HepG2 (cell line): ENCODE measurements around the gene DMXL1. TPM values are rescaled to one million over a fixed set of nuclear protein-coding genes. Genes with fewer than 3 reads are reported as not detected.

ENCODE experiments used
- ATAC-seq: fragments of 200-7000 bp; cut with Tn5 transposase; 3 replicates; pipeline ENCODE4 v1.9.1; 2020; ENCODE audit warnings: mild to moderate bottlenecking, moderate library complexity
- BruUV-seq: library from RNA; stranded (reverse); fragments of 400-500 nt; replicated peaks from 2 replicates; lab custom pipeline; 2021; lab: Mats Ljungman, UMichigan
- CTCF ChIA-PET: fragments of 300-600 bp; formaldehyde crosslinking; extraction: SDS; loops from one replicate; lab custom pipeline; 2021; ENCODE audit warnings: low total read pairs, inconsistent platforms, low intra/inter-chr PET ratio; lab: Yijun Ruan, JAX
- POLR2A ChIA-PET: fragments of 350-600 bp; sonication (Branson Sonifier 250); formaldehyde crosslinking; loops from one replicate; lab custom pipeline; 2020; ENCODE audit warnings: antibody characterized with exemption, inconsistent platforms; lab: Yijun Ruan, JAX
- DNase-seq: peaks from one replicate; pipeline ENCODE4 v3.0.0-alpha.2; 2015; ENCODE audit warnings: low spot score
- FAIRE-seq: peaks from 3 replicates; lab custom pipeline; 2011; peaks lifted over from hg19 to GRCh38; lab: Jason Lieb, UNC
- H2AFZ ChIP-seq: one replicate; pipeline ENCODE4 v1.6.1; 2011; ENCODE audit warnings: low read length, inconsistent platforms
- H3K27ac ChIP-seq: fragments of 300-600 bp; 3 replicates; pipeline ENCODE4 v1.8.0; 2011; ENCODE audit warnings: mixed run types, mild to moderate bottlenecking, mixed read lengths, low read length, inconsistent platforms; ENCODE audit not compliant: insufficient read depth; ENCODE audit errors: extremely low read length
- H3K27me3 ChIP-seq, 2 experiments: fragments of 200-600 bp in 1 of 2; 2 replicates in 1 of 2; 3 replicates in 1 of 2; pipeline versions ENCODE4 v1.6.0 to v1.8.0; 2011; ENCODE audit warnings: low read length in 2 of 2, mild to moderate bottlenecking in 2 of 2, moderate library complexity in 2 of 2, inconsistent platforms in 1 of 2; ENCODE audit not compliant: insufficient read depth in 2 of 2, control insufficient read depth in 1 of 2
- H3K36me3 ChIP-seq, 2 experiments: fragments of 200-600 bp in 1 of 2; replicated peaks in 1 of 2; 2 replicates in 1 of 2; 3 replicates in 1 of 2; pipeline versions ENCODE4 v1.5.1 to v1.8.0; 2011; ENCODE audit warnings: low read length in 2 of 2, inconsistent platforms in 1 of 2; ENCODE audit not compliant: insufficient read depth in 2 of 2, control insufficient read depth in 1 of 2
- H3K4me1 ChIP-seq: 2 replicates; pipeline ENCODE4 v1.5.1; 2012; ENCODE audit warnings: low read length, inconsistent platforms; ENCODE audit not compliant: insufficient read depth
- H3K4me2 ChIP-seq: 2 replicates; pipeline ENCODE4 v1.6.0; 2011; ENCODE audit warnings: low read depth, low read length, inconsistent platforms
- H3K4me3 ChIP-seq, 3 experiments: fragments of 200-600 bp in 1 of 3; sonication (generic), shearing (Covaris generic) in 1 of 3; replicated peaks in 1 of 3; 2 replicates each; pipeline ENCODE4 v1.5.1; 2011 to 2016; ENCODE audit warnings: low read length in 3 of 3, inconsistent platforms in 2 of 3, low read depth in 2 of 3, mild to moderate bottlenecking in 2 of 3, control low read depth in 1 of 3, mixed read lengths in 1 of 3; ENCODE audit not compliant: insufficient read depth in 1 of 3
- H3K79me2 ChIP-seq: one replicate; pipeline ENCODE4 v1.6.1; 2011; ENCODE audit warnings: low read length, inconsistent platforms; ENCODE audit not compliant: insufficient read depth
- H3K9ac ChIP-seq: 2 replicates; pipeline ENCODE4 v1.6.0; 2011; ENCODE audit warnings: mild to moderate bottlenecking, low read depth, low read length, inconsistent platforms; ENCODE audit not compliant: insufficient read depth
- H3K9me3 ChIP-seq: 2 replicates; pipeline ENCODE4 v1.5.1; 2012; ENCODE audit warnings: mild to moderate bottlenecking, low read length
- H4K20me1 ChIP-seq: 2 replicates; pipeline ENCODE4 v1.6.0; 2011; ENCODE audit warnings: inconsistent platforms, mild to moderate bottlenecking, low read length, moderate library complexity; ENCODE audit not compliant: insufficient read depth
- ARID5B ChIP-seq: IDR thresholded peaks from 2 replicates; pipeline ENCODE4 v1.4.0; 2020; ENCODE audit warnings: mild to moderate bottlenecking, missing genetic modification reagents
- BCL6 ChIP-seq: IDR thresholded peaks from 2 replicates; pipeline ENCODE4 v1.6.1; 2016; ENCODE audit warnings: missing genetic modification reagents, missing compliant biosample characterization
- E2F1 ChIP-seq: sonication (generic); formaldehyde crosslinking; IDR thresholded peaks from 2 replicates; pipeline ENCODE4 v1.5.0; 2020; ENCODE audit warnings: missing genetic modification reagents
- E2F5 ChIP-seq: sonication (generic); formaldehyde crosslinking; conservative IDR thresholded peaks from 2 replicates; pipeline ENCODE4 v1.4.0; 2020; ENCODE audit warnings: missing genetic modification reagents
- HNF4A ChIP-seq: sonication (generic); formaldehyde crosslinking; IDR thresholded peaks from 2 replicates; pipeline ENCODE4 v1.4.0; 2020; ENCODE audit warnings: missing genetic modification reagents
- KLF12 ChIP-seq: sonication (generic); formaldehyde crosslinking; IDR thresholded peaks from 2 replicates; pipeline ENCODE4 v1.4.0; 2020; ENCODE audit warnings: missing genetic modification reagents, borderline replicate concordance
- MAFG ChIP-seq: sonication (generic); formaldehyde crosslinking; IDR thresholded peaks from 2 replicates; pipeline ENCODE4 v1.5.1; 2020; ENCODE audit warnings: mild to moderate bottlenecking, missing genetic modification reagents
- NFE2L2 ChIP-seq: fragments of 150-350 bp; IDR thresholded peaks from 2 replicates; pipeline ENCODE4 v1.6.1; 2014; ENCODE audit warnings: low read length
- NPAS2 ChIP-seq: sonication (generic); formaldehyde crosslinking; IDR thresholded peaks from 2 replicates; pipeline ENCODE4 v1.8.0; 2022; ENCODE audit warnings: mild to moderate bottlenecking, missing genetic modification reagents, borderline replicate concordance
- RBFOX2 ChIP-seq: fragments of 200-400 bp; formaldehyde crosslinking; IDR thresholded peaks from 2 replicates; pipeline ENCODE4 v1.6.1; 2017; ENCODE audit warnings: low read depth, mild to moderate bottlenecking, low read length
- SKI ChIP-seq: fragments of 450-650 bp; IDR thresholded peaks from one replicate; pipeline ENCODE4 v1.6.1; 2018; ENCODE audit warnings: mild to moderate bottlenecking; ENCODE audit not compliant: partially characterized antibody
- SOX13 ChIP-seq, 3 experiments: fragments of 450-650 bp in 1 of 3; sonication (generic) in 1 of 3; formaldehyde crosslinking in 1 of 3; IDR thresholded peaks in 2 of 3; conservative IDR thresholded peaks in 1 of 3; 2 replicates each; pipeline versions ENCODE4 v1.5.0 to v1.6.1; 2016 to 2020; ENCODE audit warnings: antibody characterized with exemption in 1 of 3, mild to moderate bottlenecking in 1 of 3, missing compliant biosample characterization in 1 of 3, missing genetic modification reagents in 1 of 3, moderate library complexity in 1 of 3
- STAG1 ChIP-seq: sonication (generic); formaldehyde crosslinking; IDR thresholded peaks from 2 replicates; pipeline ENCODE4 v1.4.0; 2020; ENCODE audit warnings: missing genetic modification reagents
- TBL1XR1 ChIP-seq: fragments of 150-350 bp; IDR thresholded peaks from 2 replicates; pipeline ENCODE4 v1.6.1; 2014; ENCODE audit warnings: borderline replicate concordance, low read length; ENCODE audit not compliant: partially characterized antibody
- TFAP4 ChIP-seq: sonication (generic); IDR thresholded peaks from 2 replicates; pipeline ENCODE4 v1.6.1; 2016; ENCODE audit warnings: low read depth, borderline replicate concordance
- ZBTB21 ChIP-seq: sonication (generic); formaldehyde crosslinking; IDR thresholded peaks from 2 replicates; pipeline ENCODE4 v1.4.0; 2020; ENCODE audit warnings: missing genetic modification reagents
- ZNF224 ChIP-seq: sonication (generic); formaldehyde crosslinking; IDR thresholded peaks from 2 replicates; pipeline ENCODE4 v1.5.0; 2020; ENCODE audit warnings: mild to moderate bottlenecking, missing genetic modification reagents
- WGBS: methylation state at CpG from one replicate; pipeline ENCODE4 v1.1.6; 2017; ENCODE audit warnings: low lambda C conversion rate; 5-methylcytosine and 5-hydroxymethylcytosine counted together
- in situ Hi-C: cut with HindIII; loops from 2 replicates; pipeline ENCODE4 v1.10.0; 2017; ENCODE audit warnings: low pct_unique_long_range_greater_than_20kb; ENCODE audit not compliant: extremely low pct_ligation_motif_present
- intact Hi-C: fragments of 100-400 bp; cut with micrococcal nuclease; formaldehyde crosslinking; loops from one replicate; pipeline ENCODE4 v1.10.0; 2022; ENCODE audit not compliant: unreplicated experiment
- polyA plus RNA-seq, 8 experiments: library from polyadenylated mRNA; depleted of rRNA in 3 of 8; stranded (reverse) in 7 of 8; unstranded in 1 of 8; fragments of >200 nt; fragmentation: Illumina TruSeq in 4 of 8; extraction: Trizol in 4 of 8; gene quantifications; 2 replicates each; pipeline versions ENCODE4 v1.2.1 to v1.2.3, GENCODE V29; 2011 to 2016; ENCODE audit warnings: low read depth in 4 of 8, missing spikeins in 1 of 8, mixed read lengths in 1 of 8; ENCODE audit not compliant: insufficient read depth in 1 of 8
- total RNA-seq, 5 experiments: library from RNA; depleted of rRNA; stranded (reverse); fragments of >200 nt; fragmentation: Illumina TruSeq; extraction: Trizol; gene quantifications; 2 replicates each; pipeline ENCODE4 v1.2.3, GENCODE V29; 2016; ENCODE audit warnings: low read depth in 1 of 5

The DMXL1 gene
- total and polyA plus RNA-seq, 2 of the 13 experiments (the other 11 are each of a cell fraction or from before 2014, with no cell fraction given): 6.9 to 18.6 TPM

- H3K9ac ChIP-seq: no peak overlapping the region
- no peaks in the 10 kb centered on the region for H3K79me2 ChIP-seq
- FAIRE-seq: peak; percentile 60
- no peaks in the 10 kb centered on the region for H3K9me3 ChIP-seq
- no peak overlapping the region for H3K4me3 ChIP-seq
- in situ Hi-C loops (no loop called here), intact Hi-C loops (no loop called here)
- ATAC-seq: peak; percentile 93
- H3K27ac ChIP-seq: no peak overlapping the region
- ChIA-PET POLR2A (interaction anchor here (1.6 to 1.8 kb wide), 2 partner anchors 8 to 75 kb away, joined by 3 read pairs; partner anchors contain the start of gene DTWD2), CTCF (no interaction called here)
- H3K36me3 ChIP-seq: no peaks in the 10 kb centered on the region
- peak overlapping the region; percentile 30 for H3K4me2 ChIP-seq
- peaks cover 23% of the 10 kb centered on the region for H3K4me1 ChIP-seq
- BruUV-seq: no TSS peak
- H2AFZ ChIP-seq: no peak overlapping the region
- DNase-seq: peak; percentile 63
- no peaks in the 10 kb centered on the region; a peak in 1 of 5 replicates for H3K27me3 ChIP-seq
- H4K20me1 ChIP-seq: no peaks in the 10 kb centered on the region
- 17% methylated on average over 5 of the region's 5 CpGs for WGBS
- TF ChIP-seq ZNF224 (no peak), KLF12 (CRISPR knock-in tag) (no peak), ARID5B (0 out of 2 replicates have a peak, but pooled peaks have one; percentile 25), SKI (peak; percentile 40), NPAS2 (no peak), TBL1XR1 (peak; percentile 69), RBFOX2 (no peak), NFE2L2 (no peak), HNF4A (CRISPR knock-in tag) (peak; percentile 44; the same call in 1 of the 2 replicates), E2F5 (no peak), SOX13 (IDR thresholded peaks at IDR 0.05) (no peak), SOX13 (CRISPR knock-in tag; conservative IDR thresholded peaks at IDR 0.05 in 1 of 2, IDR thresholded peaks at IDR 0.05 in 1 of 2) (peak in 1 of 2 experiments; percentile 65; a peak in 2 of 4 replicates), E2F1 (CRISPR knock-in tag) (no peak), STAG1 (CRISPR knock-in tag) (peak; percentile 23; the same call in 1 of the 2 replicates), ZBTB21 (CRISPR knock-in tag) (no peak), TFAP4 (0 out of 2 replicates have a peak, but pooled peaks have one; percentile 24), MAFG (CRISPR knock-in tag) (no peak), BCL6 (peak; percentile 93)
Measured at GRCh38 chr5:119063579-119064379, 7.1 kb upstream of the DMXL1 start.
